ENCODE results near the gene CCDC34.

GRCh38 chr11:27411328-27411727, 48.3 kb upstream of the CCDC34 start:
- TF ChIP-seq YY1 (IDR thresholded peaks at IDR 0.05; ENCODE audit: extremely low read depth, insufficient replicate concordance, low read depth, low read length) (no peak), POLR2A (IDR thresholded peaks at IDR 0.05; ENCODE audit: borderline replicate concordance, extremely low read depth, insufficient read depth, insufficient read length) (no peak), REST (IDR thresholded peaks at IDR 0.05; ENCODE audit: low read depth) (no peak), ZNF274 (IDR thresholded peaks at IDR 0.05; ENCODE audit: low read depth, low read length) (no peak), POLR2AphosphoS5 (IDR thresholded peaks at IDR 0.05; ENCODE audit: low read depth, low read length) (no peak), CEBPB (IDR thresholded peaks at IDR 0.05; ENCODE audit: low read depth) (no peak), EZH2phosphoT487 (IDR thresholded peaks at IDR 0.05; ENCODE audit: borderline replicate concordance) (no peak)
- TF ChIP-seq, protein P1, sequence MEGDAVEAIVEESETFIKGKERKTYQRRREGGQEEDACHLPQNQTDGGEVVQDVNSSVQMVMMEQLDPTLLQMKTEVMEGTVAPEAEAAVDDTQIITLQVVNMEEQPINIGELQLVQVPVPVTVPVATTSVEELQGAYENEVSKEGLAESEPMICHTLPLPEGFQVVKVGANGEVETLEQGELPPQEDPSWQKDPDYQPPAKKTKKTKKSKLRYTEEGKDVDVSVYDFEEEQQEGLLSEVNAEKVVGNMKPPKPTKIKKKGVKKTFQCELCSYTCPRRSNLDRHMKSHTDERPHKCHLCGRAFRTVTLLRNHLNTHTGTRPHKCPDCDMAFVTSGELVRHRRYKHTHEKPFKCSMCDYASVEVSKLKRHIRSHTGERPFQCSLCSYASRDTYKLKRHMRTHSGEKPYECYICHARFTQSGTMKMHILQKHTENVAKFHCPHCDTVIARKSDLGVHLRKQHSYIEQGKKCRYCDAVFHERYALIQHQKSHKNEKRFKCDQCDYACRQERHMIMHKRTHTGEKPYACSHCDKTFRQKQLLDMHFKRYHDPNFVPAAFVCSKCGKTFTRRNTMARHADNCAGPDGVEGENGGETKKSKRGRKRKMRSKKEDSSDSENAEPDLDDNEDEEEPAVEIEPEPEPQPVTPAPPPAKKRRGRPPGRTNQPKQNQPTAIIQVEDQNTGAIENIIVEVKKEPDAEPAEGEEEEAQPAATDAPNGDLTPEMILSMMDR (IDR thresholded peaks at IDR 0.05 in 2 of 3, conservative IDR thresholded peaks at IDR 0.05 in 1 of 3; ENCODE audit: borderline replicate concordance in 1 of 3, insufficient read depth in 1 of 3, low read depth in 2 of 3, low read length in 2 of 3) = no peak
- TF ChIP-seq, protein P2, sequence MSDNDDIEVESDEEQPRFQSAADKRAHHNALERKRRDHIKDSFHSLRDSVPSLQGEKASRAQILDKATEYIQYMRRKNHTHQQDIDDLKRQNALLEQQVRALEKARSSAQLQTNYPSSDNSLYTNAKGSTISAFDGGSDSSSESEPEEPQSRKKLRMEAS (IDR thresholded peaks at IDR 0.05) = no peak

Data from HCT116 (cell line).